Keratinocyte (primary cell): Measurements from ENCODE around the gene CTNNA2. TPM values are rescaled to one million over a fixed set of nuclear protein-coding genes. Genes with fewer than 3 reads are reported as not detected.
"Not testable (repeated sequence)": the region's sequence is repeated elsewhere in the genome, so short reads cannot be mapped to it uniquely, and the experiment has no call there.

Experiments used
- DNase-seq: peaks from one replicate; pipeline ENCODE4 v3.0.0-alpha.2; 2011; ENCODE audit warnings: low read depth, missing footprints, low spot score
- FAIRE-seq: peaks from 2 replicates; lab custom pipeline; 2011; peaks lifted over from hg19 to GRCh38; lab: Jason Lieb, UNC
- H2AFZ ChIP-seq: 2 replicates; pipeline ENCODE4 v1.6.0; 2012; ENCODE audit warnings: low read length, control low read depth, inconsistent platforms; ENCODE audit not compliant: control insufficient read depth
- H3K27ac ChIP-seq: 2 replicates; pipeline ENCODE4 v1.5.1; 2011; ENCODE audit warnings: low read length; ENCODE audit not compliant: control insufficient read depth, insufficient read depth
- H3K27me3 ChIP-seq: 3 replicates; pipeline ENCODE4 v1.6.0; 2011; ENCODE audit warnings: low read length; ENCODE audit not compliant: control insufficient read depth, insufficient read depth; ENCODE audit errors: extremely low read depth
- H3K36me3 ChIP-seq, 2 experiments: 2 replicates in 1 of 2; 3 replicates in 1 of 2; pipeline ENCODE4 v1.5.1; 2011; ENCODE audit warnings: low read length in 2 of 2, mild to moderate bottlenecking in 1 of 2; ENCODE audit not compliant: control insufficient read depth in 2 of 2, insufficient read depth in 2 of 2; ENCODE audit errors: extremely low read depth in 1 of 2
- H3K4me1 ChIP-seq: 3 replicates; pipeline ENCODE4 v1.5.1; 2011; ENCODE audit warnings: low read length; ENCODE audit not compliant: control insufficient read depth, insufficient read depth; ENCODE audit errors: extremely low read depth
- H3K4me2 ChIP-seq: 3 replicates; pipeline ENCODE4 v1.6.0; 2011; ENCODE audit warnings: low read depth, low read length; ENCODE audit not compliant: control insufficient read depth, insufficient read depth; ENCODE audit errors: extremely low read depth
- H3K4me3 ChIP-seq, 3 experiments: fragments of 200-600 bp in 1 of 3; sonication (generic) in 1 of 3; 2 replicates in 2 of 3; 3 replicates in 1 of 3; pipeline ENCODE4 v1.5.1; 2011 to 2016; ENCODE audit warnings: low read length in 3 of 3, mild to moderate bottlenecking in 3 of 3, control low read depth in 2 of 3, inconsistent platforms in 1 of 3, low read depth in 1 of 3, mixed read lengths in 1 of 3, mixed run types in 1 of 3, moderate library complexity in 1 of 3; ENCODE audit not compliant: control insufficient read depth in 2 of 3, insufficient read depth in 2 of 3; ENCODE audit errors: extremely low read depth in 1 of 3
- H3K79me2 ChIP-seq: 2 replicates; pipeline ENCODE4 v1.6.0; 2012; ENCODE audit warnings: low read length; ENCODE audit not compliant: control insufficient read depth, insufficient read depth
- H3K9ac ChIP-seq: 3 replicates; pipeline ENCODE4 v1.6.0; 2011; ENCODE audit warnings: low read length; ENCODE audit not compliant: control insufficient read depth, insufficient read depth; ENCODE audit errors: extremely low read depth
- H3K9me1 ChIP-seq: 3 replicates; pipeline ENCODE4 v1.6.0; 2011; ENCODE audit warnings: low read length; ENCODE audit not compliant: control insufficient read depth, insufficient read depth; ENCODE audit errors: extremely low read depth
- H3K9me3 ChIP-seq: 2 replicates; pipeline ENCODE4 v1.5.1; 2012; ENCODE audit warnings: low read depth, low read length; ENCODE audit not compliant: control insufficient read depth
- H4K20me1 ChIP-seq: 3 replicates; pipeline ENCODE4 v1.6.0; 2011; ENCODE audit warnings: low read length; ENCODE audit not compliant: control insufficient read depth, insufficient read depth; ENCODE audit errors: extremely low read depth
- CTCF ChIP-seq, 3 experiments: IDR thresholded peaks in 1 of 3; conservative IDR thresholded peaks in 1 of 3; optimal IDR thresholded peaks in 1 of 3; 2 replicates in 2 of 3; 3 replicates in 1 of 3; pipeline versions ENCODE3 to v1.5.1; 2011; ENCODE audit warnings: low read length in 3 of 3, mild to moderate bottlenecking in 3 of 3, moderate library complexity in 2 of 3, control low read depth in 1 of 3, inconsistent platforms in 1 of 3; ENCODE audit not compliant: insufficient read depth in 2 of 3; ENCODE audit errors: extremely low read depth in 1 of 3
- EZH2 ChIP-seq: IDR thresholded peaks from one replicate; pipeline ENCODE4 v1.6.1; 2012; ENCODE audit warnings: inconsistent platforms, mild to moderate bottlenecking, low read length, moderate library complexity
- dilution Hi-C: fragments of 300-500 bp; cut with MboI; formaldehyde crosslinking; loops from one replicate; pipeline ENCODE4 v1.7.0; 2020; ENCODE audit warnings: low sequenced_read_pairs; ENCODE audit not compliant: extremely low pct_ligation_motif_present
- polyA plus RNA-seq, 5 experiments: library from polyadenylated mRNA; depleted of rRNA in 3 of 5; stranded (reverse) in 3 of 5; stranded (forward) in 1 of 5; unstranded in 1 of 5; fragments of >200 nt; gene quantifications; 1 replicate in 1 of 5; 2 replicates in 3 of 5; 3 replicates in 1 of 5; pipeline versions ENCODE4 v1.2.1 to v1.2.3, GENCODE V29; 2011 to 2012; ENCODE audit warnings: missing spikeins in 2 of 5, low read depth in 1 of 5, low replicate concordance in 1 of 5

Gene CTNNA2
- polyA plus RNA-seq, 1 donor (not counting 4 experiments of a cell fraction or from before 2014, with no cell fraction given), result not detected

- H3K79me2 ChIP-seq, result no peaks in the 10 kb centered on the region
- H3K36me3 ChIP-seq, result no peaks in the 10 kb centered on the region
- peaks cover 4% of the 10 kb centered on the region for H3K9me3 ChIP-seq
- no peak overlapping the region for H3K4me2 ChIP-seq
- no peak overlapping the region for H3K9ac ChIP-seq
- H3K4me3 ChIP-seq, result no peak overlapping the region
- H2AFZ ChIP-seq, result no peak overlapping the region
- no peaks in the 10 kb centered on the region for H4K20me1 ChIP-seq
- no peaks in the 10 kb centered on the region for H3K4me1 ChIP-seq
- no peaks in the 10 kb centered on the region for H3K27me3 ChIP-seq
- H3K27ac ChIP-seq, result no peak overlapping the region
- dilution Hi-C loops, result no loop called here
- no peaks in the 10 kb centered on the region for H3K9me1 ChIP-seq
- TF ChIP-seq CTCF (optimal IDR thresholded peaks at IDR 0.05 in 1 of 3, IDR thresholded peaks at IDR 0.05 in 1 of 3, conservative IDR thresholded peaks at IDR 0.05 in 1 of 3; ENCODE audit: extremely low read depth in 1 of 3, insufficient read depth in 2 of 3, low read length in 3 of 3) (no peak), EZH2 (no peak)
- FAIRE-seq (no peak), DNase-seq (no peak)
These were observed 515.7 kb downstream of the CTNNA2 start for GRCh38 chr2:80028584-80028983.

- Histone ChIP-seq H3K27me3 (no peaks in the 10 kb centered on the region), H3K36me3 (no peaks in the 10 kb centered on the region), H3K4me2 (no peak overlapping the region), H3K9ac (no peak overlapping the region), H2AFZ (no peak overlapping the region), H3K4me1 (no peaks in the 10 kb centered on the region), H3K79me2 (no peaks in the 10 kb centered on the region), H3K27ac (no peak overlapping the region), H3K9me1 (no peaks in the 10 kb centered on the region), H4K20me1 (no peaks in the 10 kb centered on the region), H3K9me3 (peaks cover 2% of the 10 kb centered on the region), H3K4me3 (no peak overlapping the region)
- no peak for TF ChIP-seq CTCF (optimal IDR thresholded peaks at IDR 0.05 in 1 of 3, IDR thresholded peaks at IDR 0.05 in 1 of 3, conservative IDR thresholded peaks at IDR 0.05 in 1 of 3; ENCODE audit: extremely low read depth in 1 of 3, insufficient read depth in 2 of 3, low read length in 3 of 3)
- no peak for TF ChIP-seq EZH2
- dilution Hi-C loops, result no loop called here
- FAIRE-seq (no peak), DNase-seq (no peak)
These were observed 517.3 kb downstream of the CTNNA2 start for GRCh38 chr2:80030135-80030534.

GRCh38 chr2:80032684-80033083 is 519.8 kb downstream of the CTNNA2 start:
- FAIRE-seq, H3K27me3 ChIP-seq, H3K27ac ChIP-seq, DNase-seq, H4K20me1 ChIP-seq, H2AFZ ChIP-seq, H3K9me3 ChIP-seq, dilution Hi-C loops, H3K4me3 ChIP-seq, H3K4me1 ChIP-seq, H3K9ac ChIP-seq, H3K79me2 ChIP-seq, H3K36me3 ChIP-seq, H3K9me1 ChIP-seq, H3K4me2 ChIP-seq: not testable (repeated sequence)
